Measurements from ENCODE around the gene ITGB4. TPM values are rescaled to one million over a fixed set of nuclear protein-coding genes. Genes with fewer than 3 reads are reported as not detected.

The ITGB4 gene
- total and polyA plus RNA-seq, 2 of the 13 experiments (the other 11 are each of a cell fraction or from before 2014, with no cell fraction given), result 6.9 to 14.5 TPM

GRCh38 chr17:75764711-75765421 lies 43.6 kb downstream of the ITGB4 start, which contains the start of gene GALK1 (continued):
- TF ChIP-seq ZNF414 (CRISPR knock-in tag; IDR thresholded peaks at IDR 0.05), result peak; percentile 21; the same call in 1 of the 2 replicates
- TF ChIP-seq ZSCAN30 (CRISPR knock-in tag; IDR thresholded peaks at IDR 0.05), result no peak
- peak; percentile 37; the same call in 1 of the 2 replicates for TF ChIP-seq POGK (CRISPR knock-in tag; conservative IDR thresholded peaks at IDR 0.05)
- TF ChIP-seq ZNF574 (CRISPR knock-in tag; IDR thresholded peaks at IDR 0.05), result peak; percentile 20
- peak; percentile 50; the same call in 1 of the 2 replicates for TF ChIP-seq MXD3 (CRISPR knock-in tag; IDR thresholded peaks at IDR 0.05)
- no peak for TF ChIP-seq CBX1 (IDR thresholded peaks at IDR 0.05; ENCODE audit: low read depth)
- no peak for TF ChIP-seq E2F2 (CRISPR knock-in tag; IDR thresholded peaks at IDR 0.05; ENCODE audit: borderline replicate concordance)
- 0 out of 2 replicates have a peak, but pooled peaks have one; percentile 15 for TF ChIP-seq ZNF446 (CRISPR knock-in tag; IDR thresholded peaks at IDR 0.05)
- TF ChIP-seq RBM39 (IDR thresholded peaks at IDR 0.05; ENCODE audit: low read depth, low read length, poor library complexity, severe bottlenecking), result peak; percentile 85
- TF ChIP-seq IKZF5 (CRISPR knock-in tag; IDR thresholded peaks at IDR 0.05), result no peak
- TF ChIP-seq ARID4A (CRISPR knock-in tag; IDR thresholded peaks at IDR 0.05; ENCODE audit: borderline replicate concordance), result peak; percentile 63; the same call in 1 of the 2 replicates
- 0 out of 2 replicates have a peak, but pooled peaks have one; percentile 11 for TF ChIP-seq ARNTL (CRISPR knock-in tag; IDR thresholded peaks at IDR 0.05)
- 0 out of 2 replicates have a peak, but pooled peaks have one; percentile 26 for TF ChIP-seq ZNF33A (CRISPR knock-in tag; IDR thresholded peaks at IDR 0.05; ENCODE audit: borderline replicate concordance)
- 0 out of 2 replicates have a peak, but pooled peaks have one; percentile 34 for TF ChIP-seq ZNF580 (CRISPR knock-in tag; IDR thresholded peaks at IDR 0.05; ENCODE audit: borderline replicate concordance, low read depth)
